Glutamatergic neuron (in vitro differentiated cells): Measurements from ENCODE around the gene DRD3. TPM values are rescaled to one million over a fixed set of nuclear protein-coding genes. Genes with fewer than 3 reads are reported as not detected.

Experiments
- DNase-seq: peaks from one replicate; pipeline ENCODE4 v3.0.0; 2022
- H3K27ac Mint-ChIP-seq: one replicate; pipeline ENCODE4 v1.8.0; 2020; ENCODE audit warnings: mild to moderate bottlenecking, mixed read lengths, inconsistent platforms; ENCODE audit not compliant: unreplicated experiment
- H3K27me3 Mint-ChIP-seq: one replicate; pipeline ENCODE4 v1.8.0; 2020; ENCODE audit warnings: mild to moderate bottlenecking, moderate library complexity, mixed read lengths, inconsistent platforms; ENCODE audit not compliant: unreplicated experiment
- H3K36me3 Mint-ChIP-seq: one replicate; pipeline ENCODE4 v1.8.0; 2020; ENCODE audit warnings: mild to moderate bottlenecking, mixed read lengths, inconsistent platforms; ENCODE audit not compliant: unreplicated experiment
- H3K4me1 Mint-ChIP-seq: one replicate; pipeline ENCODE4 v1.8.0; 2020; ENCODE audit warnings: mild to moderate bottlenecking, low read depth, mixed read lengths, inconsistent platforms; ENCODE audit not compliant: unreplicated experiment
- H3K4me3 Mint-ChIP-seq: one replicate; pipeline ENCODE4 v1.8.0; 2020; ENCODE audit warnings: mild to moderate bottlenecking, mixed read lengths, inconsistent platforms; ENCODE audit not compliant: unreplicated experiment
- H3K9me3 Mint-ChIP-seq: one replicate; pipeline ENCODE4 v1.8.0; 2020; ENCODE audit warnings: mild to moderate bottlenecking, moderate library complexity, mixed read lengths, inconsistent platforms; ENCODE audit not compliant: unreplicated experiment
- CTCF ChIP-seq: fragments of 200-600 bp; sonication (generic); IDR thresholded peaks from one replicate; pipeline ENCODE4 v1.5.0; 2021; ENCODE audit not compliant: partially characterized antibody, unreplicated experiment
- total RNA-seq: library from RNA; stranded (reverse); fragmentation: NEBNext Ultra II Directional; extraction: Animal tissue kit (Norgen Biotek cat#: 25700); gene quantifications from one replicate; pipeline ENCODE4 v1.2.1, GENCODE V29; 2021; ENCODE audit not compliant: unreplicated experiment

DRD3 gene
- total RNA-seq, 1 donor from 2014 or later = not detected

- DNase-seq = no peak
- H3K27me3 Mint-ChIP-seq = no peaks in the 10 kb centered on the region
- H3K4me1 Mint-ChIP-seq = peaks cover 7% of the 10 kb centered on the region
- H3K9me3 Mint-ChIP-seq = peaks cover 2% of the 10 kb centered on the region
- no peak overlapping the region for H3K4me3 Mint-ChIP-seq
- TF ChIP-seq CTCF = no peak
- H3K36me3 Mint-ChIP-seq = no peaks in the 10 kb centered on the region
- H3K27ac Mint-ChIP-seq = no peak overlapping the region
These were observed 33.8 kb upstream of the DRD3 start for GRCh38 chr3:114212646-114213045.

- DNase-seq = no peak
- no peak for TF ChIP-seq CTCF
- H3K27ac Mint-ChIP-seq = no peak overlapping the region
- no peaks in the 10 kb centered on the region for H3K4me1 Mint-ChIP-seq
- peaks cover 2% of the 10 kb centered on the region for H3K9me3 Mint-ChIP-seq
- H3K36me3 Mint-ChIP-seq = no peaks in the 10 kb centered on the region
- no peak overlapping the region for H3K4me3 Mint-ChIP-seq
- no peaks in the 10 kb centered on the region for H3K27me3 Mint-ChIP-seq
These were observed 28.9 kb upstream of the DRD3 start for GRCh38 chr3:114207768-114208167.

GRCh38 chr3:114206342-114206741 is 27.5 kb upstream of the DRD3 start:
- Mint-ChIP-seq H3K4me3 (no peak overlapping the region), H3K36me3 (no peaks in the 10 kb centered on the region), H3K27me3 (no peaks in the 10 kb centered on the region), H3K27ac (no peak overlapping the region), H3K9me3 (peaks cover 2% of the 10 kb centered on the region), H3K4me1 (no peaks in the 10 kb centered on the region)
- TF ChIP-seq CTCF = no peak
- DNase-seq = no peak

GRCh38 chr3:114205541-114205940 is 26.7 kb upstream of the DRD3 start:
- Mint-ChIP-seq H3K27me3 (no peaks in the 10 kb centered on the region), H3K9me3 (no peaks in the 10 kb centered on the region), H3K27ac (no peak overlapping the region), H3K4me1 (no peaks in the 10 kb centered on the region), H3K4me3 (no peak overlapping the region), H3K36me3 (no peaks in the 10 kb centered on the region)
- TF ChIP-seq CTCF = no peak
- no peak for DNase-seq

GRCh38 chr3:114194750-114195149 is 15.9 kb upstream of the DRD3 start:
- Mint-ChIP-seq H3K27me3 (no peaks in the 10 kb centered on the region), H3K27ac (no peak overlapping the region), H3K4me3 (no peak overlapping the region), H3K9me3 (peaks cover 1% of the 10 kb centered on the region), H3K4me1 (no peaks in the 10 kb centered on the region), H3K36me3 (no peaks in the 10 kb centered on the region)
- TF ChIP-seq CTCF = no peak
- DNase-seq = no peak
